Liver (tissue), 9 donors: ENCODE results near the gene IGF2R. TPM values are rescaled to one million over a fixed set of nuclear protein-coding genes. Genes with fewer than 3 reads are reported as not detected.

Experiments
- DNase-seq: peaks from one replicate; pipeline ENCODE4 v3.0.0-alpha.2; 2017; ENCODE audit warnings: low spot score
- H3K27ac ChIP-seq, 2 donors: one replicate each; pipeline ENCODE4 v1.7.0; 2013; ENCODE audit warnings: inconsistent platforms in 2 of 2, low read length in 2 of 2, control low read depth in 1 of 2, low read depth in 1 of 2, mild to moderate bottlenecking in 1 of 2
- H3K27me3 ChIP-seq, 4 donors: one replicate each; pipeline versions ENCODE4 v1.6.1 to v1.7.0; 2013; ENCODE audit warnings: low read length in 3 of 4, inconsistent platforms in 1 of 4, mild to moderate bottlenecking in 1 of 4, moderate library complexity in 1 of 4; ENCODE audit not compliant: control insufficient read depth in 4 of 4, insufficient read depth in 4 of 4
- H3K36me3 ChIP-seq, 4 donors: one replicate each; pipeline versions ENCODE4 v1.6.1 to v1.7.0; 2013; ENCODE audit warnings: low read length in 3 of 4, mild to moderate bottlenecking in 3 of 4, low read depth in 1 of 4, moderate library complexity in 1 of 4; ENCODE audit not compliant: control insufficient read depth in 4 of 4, insufficient read depth in 3 of 4
- H3K4me1 ChIP-seq, 4 donors: one replicate each; pipeline versions ENCODE4 v1.6.1 to v1.7.0; 2013; ENCODE audit warnings: low read length in 3 of 4, mild to moderate bottlenecking in 3 of 4, moderate library complexity in 1 of 4; ENCODE audit not compliant: control insufficient read depth in 4 of 4, insufficient read depth in 4 of 4
- H3K4me3 ChIP-seq, 3 donors: one replicate each; pipeline versions ENCODE4 v1.6.1 to v1.7.0; 2013; ENCODE audit warnings: low read length in 3 of 3, control low read depth in 1 of 3, low read depth in 1 of 3, mild to moderate bottlenecking in 1 of 3
- H3K9ac ChIP-seq, 2 donors: one replicate each; pipeline ENCODE4 v1.7.0; 2013; ENCODE audit warnings: low read length in 2 of 2, mild to moderate bottlenecking in 2 of 2, moderate library complexity in 2 of 2, control low read depth in 1 of 2, low read depth in 1 of 2
- H3K9me3 ChIP-seq, 4 donors: one replicate each; pipeline versions ENCODE4 v1.6.1 to v1.7.0; 2013; ENCODE audit warnings: low read length in 3 of 4; ENCODE audit not compliant: control insufficient read depth in 4 of 4
- ATF3 ChIP-seq: IDR thresholded peaks from 2 replicates; pipeline ENCODE4 v1.6.1; 2016; ENCODE audit warnings: antibody characterized with exemption
- CTCF ChIP-seq: fragments of 150-350 bp; IDR thresholded peaks from 2 replicates; pipeline ENCODE4 v1.5.1; 2017; ENCODE audit warnings: improper control_type of control experiment, low read depth, low read length; ENCODE audit not compliant: missing input control
- EGR1 ChIP-seq, 2 donors: IDR thresholded peaks; 2 replicates each; pipeline ENCODE4 v1.6.1; 2016 to 2018; ENCODE audit warnings: antibody characterized with exemption in 2 of 2, low read depth in 2 of 2
- FOXA1 ChIP-seq: IDR thresholded peaks from 2 replicates; pipeline ENCODE4 v1.6.1; 2016; ENCODE audit warnings: antibody characterized with exemption
- FOXA2 ChIP-seq: IDR thresholded peaks from 2 replicates; pipeline ENCODE4 v1.6.1; 2016; ENCODE audit warnings: antibody characterized with exemption
- GABPA ChIP-seq, 2 donors: IDR thresholded peaks in 1 of 2; conservative IDR thresholded peaks in 1 of 2; 2 replicates each; pipeline ENCODE4 v1.6.1; 2016; ENCODE audit warnings: antibody characterized with exemption in 2 of 2, mild to moderate bottlenecking in 1 of 2, moderate library complexity in 1 of 2
- HNF4A ChIP-seq, 2 donors: conservative IDR thresholded peaks; 2 replicates each; pipeline ENCODE4 v1.6.1; 2016; ENCODE audit warnings: antibody characterized with exemption in 2 of 2, mild to moderate bottlenecking in 2 of 2
- HNF4G ChIP-seq: IDR thresholded peaks from 2 replicates; pipeline ENCODE4 v1.6.1; 2016; ENCODE audit warnings: antibody characterized with exemption
- JUND ChIP-seq, 2 donors: IDR thresholded peaks; 2 replicates each; pipeline ENCODE4 v1.6.1; 2016; ENCODE audit warnings: antibody characterized with exemption in 2 of 2
- MAX ChIP-seq: IDR thresholded peaks from 2 replicates; pipeline ENCODE4 v1.6.1; 2016; ENCODE audit warnings: antibody characterized with exemption
- NR2F2 ChIP-seq: IDR thresholded peaks from 2 replicates; pipeline ENCODE4 v1.6.1; 2016; ENCODE audit warnings: antibody characterized with exemption
- RAD21 ChIP-seq, 2 donors: IDR thresholded peaks; 2 replicates each; pipeline ENCODE4 v1.6.1; 2016; ENCODE audit warnings: antibody characterized with exemption in 2 of 2, mild to moderate bottlenecking in 2 of 2
- REST ChIP-seq: IDR thresholded peaks from 2 replicates; pipeline ENCODE4 v1.6.1; 2016; ENCODE audit warnings: antibody characterized with exemption, mild to moderate bottlenecking
- RXRA ChIP-seq, 2 donors: IDR thresholded peaks; 2 replicates each; pipeline ENCODE4 v1.6.1; 2017 to 2018; ENCODE audit warnings: antibody characterized with exemption in 2 of 2, mild to moderate bottlenecking in 1 of 2
- SP1 ChIP-seq: IDR thresholded peaks from 2 replicates; pipeline ENCODE4 v1.6.1; 2018; ENCODE audit warnings: antibody characterized with exemption, mild to moderate bottlenecking
- TAF1 ChIP-seq: conservative IDR thresholded peaks from 2 replicates; pipeline ENCODE4 v1.6.1; 2016; ENCODE audit warnings: antibody characterized with exemption, mild to moderate bottlenecking
- YY1 ChIP-seq: IDR thresholded peaks from 2 replicates; pipeline ENCODE4 v1.6.1; 2016; ENCODE audit warnings: antibody characterized with exemption, mild to moderate bottlenecking
- ZBTB33 ChIP-seq: IDR thresholded peaks from 2 replicates; pipeline ENCODE4 v1.6.1; 2016; ENCODE audit warnings: antibody characterized with exemption
- WGBS: extraction: QIAGEN DNeasy Blood & Tissue Kit; methylation state at CpG from one replicate; pipeline ENCODE4 v1.1.7; 2013; 5-methylcytosine and 5-hydroxymethylcytosine counted together
- polyA plus RNA-seq, 2 donors: library from polyadenylated mRNA; stranded (reverse) in 1 of 2; unstranded in 1 of 2; fragments of 200-250 nt in 1 of 2; fragments of >200 nt in 1 of 2; fragmentation: Nextera tagmentation in 1 of 2; extraction: Ambion mirVana in 1 of 2; gene quantifications; one replicate each; pipeline versions ENCODE4 v1.2.1 to v1.2.3, GENCODE V29; 2013 to 2015
- total RNA-seq, 2 donors: library from RNA; depleted of rRNA; stranded (reverse); fragments of >200 nt; gene quantifications; one replicate each; pipeline ENCODE4 v1.2.3, GENCODE V29; 2014
- donor health status: healthy.
- donor health status: healthy.
- donor health status: healthy.
- donor health status: healthy.
- donor health status: healthy.

Gene IGF2R
- total and polyA plus RNA-seq, 4 donors = 16.6 to 84.9 (median 45.7) TPM

- Histone ChIP-seq H3K36me3 (no peaks in the 10 kb centered on the region), H3K4me1 (peaks cover 0 to 3% (median 0%) of the 10 kb centered on the region in 4 donors), H3K9ac (no peak overlapping the region), H3K27ac (no peak overlapping the region), H3K9me3 (peaks cover 0 to 4% (median 0%) of the 10 kb centered on the region in 4 donors), H3K4me3 (no peak overlapping the region), H3K27me3 (no peaks in the 10 kb centered on the region)
- TF ChIP-seq EGR1 (IDR thresholded peaks at IDR 0.05; ENCODE audit: low read depth in 2 of 2) (no peak), FOXA1 (no peak), JUND (IDR thresholded peaks at IDR 0.05) (no peak), SP1 (no peak), ZBTB33 (no peak), GABPA (IDR thresholded peaks at IDR 0.05 in 1 of 2, conservative IDR thresholded peaks at IDR 0.05 in 1 of 2) (no peak), NR2F2 (no peak), HNF4A (conservative IDR thresholded peaks at IDR 0.05) (no peak), TAF1 (no peak), ATF3 (no peak), RAD21 (IDR thresholded peaks at IDR 0.05) (no peak), RXRA (IDR thresholded peaks at IDR 0.05) (no peak)
- 89% methylated on average over 4 of the region's 4 CpGs for WGBS
- no peak for DNase-seq
Measured at GRCh38 chr6:159934181-159934580, 34.7 kb upstream of the IGF2R start.

- no peak for DNase-seq
- Histone ChIP-seq H3K36me3 (no peaks in the 10 kb centered on the region), H3K9ac (no peak overlapping the region), H3K4me1 (peaks cover 0 to 2% (median 0%) of the 10 kb centered on the region in 4 donors), H3K4me3 (no peak overlapping the region), H3K9me3 (peaks cover 0 to 4% (median 0%) of the 10 kb centered on the region in 4 donors), H3K27ac (no peak overlapping the region), H3K27me3 (no peaks in the 10 kb centered on the region)
- WGBS = 86% methylated on average over 2 of the region's 2 CpGs
- TF ChIP-seq SP1 (no peak), TAF1 (no peak), RXRA (IDR thresholded peaks at IDR 0.05) (no peak), REST (no peak), YY1 (no peak), HNF4G (no peak), FOXA1 (no peak), HNF4A (conservative IDR thresholded peaks at IDR 0.05) (no peak), EGR1 (IDR thresholded peaks at IDR 0.05; ENCODE audit: low read depth in 2 of 2) (no peak), NR2F2 (no peak), FOXA2 (no peak), CTCF (no peak), ATF3 (no peak), MAX (no peak), GABPA (IDR thresholded peaks at IDR 0.05 in 1 of 2, conservative IDR thresholded peaks at IDR 0.05 in 1 of 2) (no peak), ZBTB33 (no peak), JUND (IDR thresholded peaks at IDR 0.05) (no peak), RAD21 (IDR thresholded peaks at IDR 0.05) (no peak)
Measured at GRCh38 chr6:159935065-159935464, 33.8 kb upstream of the IGF2R start.
